Subcutaneous adipose tissue (tissue), 4 donors: Measurements from ENCODE around the gene REXO1. TPM values are rescaled to one million over a fixed set of nuclear protein-coding genes. Genes with fewer than 3 reads are reported as not detected.

Experiments used
- total RNA-seq, 4 donors: library from RNA; depleted of rRNA; stranded (reverse); fragments of >200 nt; gene quantifications; one replicate each; pipeline ENCODE4 v1.1.0, GENCODE V29; 2016
- TF ChIP-seq, protein P1 (sequence below): fragments of 450-650 bp; IDR thresholded peaks from one replicate; pipeline ENCODE4 v1.5.1; 2016; ENCODE audit warnings: low read depth, mild to moderate bottlenecking, control low read depth, antibody characterized with exemption, moderate library complexity

Gene REXO1
- total RNA-seq, 4 donors from 2014 or later: 12.3 to 30.5 (median 20.1) TPM

DNA sequence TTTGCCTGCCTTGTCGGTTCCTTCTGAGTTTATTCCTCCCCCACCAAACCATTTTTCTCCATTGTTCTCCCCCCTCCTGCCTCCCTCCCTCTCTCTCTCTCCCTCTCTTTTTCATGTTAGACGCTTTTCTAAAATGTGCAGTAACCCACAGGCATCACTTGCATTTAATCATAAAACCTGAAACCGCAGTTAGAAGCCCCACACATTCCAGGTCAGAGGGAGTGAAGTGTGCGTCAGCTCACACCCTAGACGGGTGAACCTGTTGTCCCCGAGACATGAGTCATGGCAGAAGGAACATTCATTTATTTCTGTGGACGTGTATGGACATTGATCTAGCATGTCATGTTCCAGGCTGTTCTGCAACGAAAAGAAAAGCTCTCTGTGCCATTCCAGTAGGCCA, 75.1 kb downstream of the REXO1 start:
- TF ChIP-seq, protein P1, sequence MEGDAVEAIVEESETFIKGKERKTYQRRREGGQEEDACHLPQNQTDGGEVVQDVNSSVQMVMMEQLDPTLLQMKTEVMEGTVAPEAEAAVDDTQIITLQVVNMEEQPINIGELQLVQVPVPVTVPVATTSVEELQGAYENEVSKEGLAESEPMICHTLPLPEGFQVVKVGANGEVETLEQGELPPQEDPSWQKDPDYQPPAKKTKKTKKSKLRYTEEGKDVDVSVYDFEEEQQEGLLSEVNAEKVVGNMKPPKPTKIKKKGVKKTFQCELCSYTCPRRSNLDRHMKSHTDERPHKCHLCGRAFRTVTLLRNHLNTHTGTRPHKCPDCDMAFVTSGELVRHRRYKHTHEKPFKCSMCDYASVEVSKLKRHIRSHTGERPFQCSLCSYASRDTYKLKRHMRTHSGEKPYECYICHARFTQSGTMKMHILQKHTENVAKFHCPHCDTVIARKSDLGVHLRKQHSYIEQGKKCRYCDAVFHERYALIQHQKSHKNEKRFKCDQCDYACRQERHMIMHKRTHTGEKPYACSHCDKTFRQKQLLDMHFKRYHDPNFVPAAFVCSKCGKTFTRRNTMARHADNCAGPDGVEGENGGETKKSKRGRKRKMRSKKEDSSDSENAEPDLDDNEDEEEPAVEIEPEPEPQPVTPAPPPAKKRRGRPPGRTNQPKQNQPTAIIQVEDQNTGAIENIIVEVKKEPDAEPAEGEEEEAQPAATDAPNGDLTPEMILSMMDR: no peak

DNA sequence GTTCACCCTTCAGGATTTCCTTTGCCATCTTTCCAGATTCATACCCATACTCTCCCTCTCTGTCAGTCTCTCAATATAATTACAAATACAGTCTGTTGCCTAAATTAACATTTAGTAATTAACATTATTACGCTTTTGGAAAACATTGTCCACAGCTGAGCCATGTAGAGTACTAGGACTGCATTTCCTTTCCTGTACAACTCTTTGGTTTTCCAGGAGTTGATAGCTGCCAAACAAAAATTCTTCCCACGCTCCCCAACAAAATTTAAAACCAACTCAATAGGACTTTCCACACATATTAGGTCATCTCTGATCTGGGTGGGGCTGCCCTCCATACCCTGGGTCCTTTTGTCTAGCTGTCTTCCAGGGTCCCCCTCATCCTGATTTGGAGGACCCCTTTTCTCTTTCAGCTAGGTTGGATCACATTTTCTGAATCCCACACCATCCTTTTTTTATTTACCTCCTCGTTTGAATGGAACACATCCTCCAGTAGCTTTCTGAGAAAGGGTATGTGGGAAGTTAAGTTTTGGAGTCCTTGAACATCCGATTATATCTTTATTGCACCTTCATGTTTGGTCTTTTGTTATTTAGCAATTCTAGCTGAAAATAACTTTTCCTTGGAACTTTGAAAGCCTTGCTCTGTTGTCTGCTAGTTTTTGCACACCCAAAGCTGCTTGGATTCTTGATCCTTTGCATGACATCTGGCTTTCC, 77.3 kb downstream of the REXO1 start:
- TF ChIP-seq, protein P1: no peak

DNA sequence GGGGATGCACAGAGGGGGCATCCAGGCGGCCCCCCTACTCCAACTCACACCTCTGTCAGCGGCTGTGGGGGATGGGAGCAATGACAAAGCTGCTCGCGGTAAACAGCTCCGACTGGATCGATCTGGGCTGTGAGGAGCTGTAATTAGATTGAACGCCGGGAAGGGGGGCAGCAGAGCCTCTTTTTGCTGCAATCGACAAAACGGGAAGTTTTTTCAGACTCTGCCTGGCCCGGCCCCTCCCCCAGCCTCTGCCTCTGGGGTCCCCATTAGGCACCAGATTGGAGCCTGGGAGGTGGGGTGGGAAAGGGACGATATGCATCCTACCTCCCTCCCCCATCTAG, 78.7 kb downstream of the REXO1 start:
- TF ChIP-seq, protein P1: no peak

DNA sequence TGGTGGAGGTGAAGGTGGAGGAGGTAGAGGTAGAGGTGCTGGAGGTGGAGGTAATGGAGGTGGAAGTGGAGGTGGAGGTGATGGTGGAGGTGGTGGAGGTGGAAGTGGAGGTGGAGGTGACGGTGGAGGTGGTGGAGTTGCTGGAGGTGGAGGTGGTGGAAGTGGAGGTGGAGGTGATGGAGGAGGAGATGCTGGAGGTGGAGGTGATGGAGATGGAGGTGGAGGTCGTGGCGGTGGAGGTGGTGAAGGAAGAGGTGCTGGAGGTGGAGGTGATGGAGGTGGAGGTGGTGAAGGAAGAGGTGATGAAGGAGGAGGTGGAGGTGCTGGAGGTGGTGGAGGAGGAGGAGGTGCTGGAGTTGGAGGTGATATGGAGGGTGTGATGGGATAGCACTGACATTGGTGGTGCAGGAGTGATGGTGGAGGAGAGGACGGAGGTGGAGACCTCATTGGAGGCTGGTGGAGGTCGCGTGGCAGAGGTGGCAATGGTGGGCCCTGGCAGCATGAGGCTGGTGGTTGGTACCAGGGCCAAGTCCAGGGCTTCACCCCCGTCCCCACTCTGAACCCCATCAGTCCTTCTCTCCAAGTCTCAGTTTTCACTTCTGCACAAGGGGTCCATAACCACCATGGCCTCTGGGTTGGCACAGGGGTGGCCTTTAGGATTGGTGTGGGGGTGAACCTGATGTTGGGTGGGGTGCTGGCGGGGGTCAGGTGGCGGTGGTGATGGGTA, 79.2 kb downstream of the REXO1 start:
- TF ChIP-seq, protein P1: no peak

DNA sequence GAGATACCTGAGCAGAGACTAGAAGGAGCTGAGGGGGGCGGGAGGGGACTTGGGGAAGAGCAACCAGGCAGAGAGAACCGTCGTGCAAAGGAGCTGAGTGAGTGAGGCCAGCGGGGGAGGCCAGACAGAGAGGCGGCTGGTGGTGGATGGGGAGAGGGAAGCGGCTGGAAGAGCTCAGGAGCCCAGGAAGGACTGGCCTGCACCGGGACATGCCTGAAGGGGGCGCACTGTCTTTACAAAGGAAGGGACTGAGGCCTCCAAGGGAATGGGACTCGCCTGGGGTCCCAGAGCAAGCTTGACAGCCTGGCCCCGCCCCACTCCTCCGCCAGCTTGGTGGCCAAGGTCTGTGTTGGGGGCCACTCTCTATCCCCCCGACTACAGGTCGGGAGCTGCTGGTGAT, 80.0 kb downstream of the REXO1 start:
- TF ChIP-seq, protein P1: no peak

DNA sequence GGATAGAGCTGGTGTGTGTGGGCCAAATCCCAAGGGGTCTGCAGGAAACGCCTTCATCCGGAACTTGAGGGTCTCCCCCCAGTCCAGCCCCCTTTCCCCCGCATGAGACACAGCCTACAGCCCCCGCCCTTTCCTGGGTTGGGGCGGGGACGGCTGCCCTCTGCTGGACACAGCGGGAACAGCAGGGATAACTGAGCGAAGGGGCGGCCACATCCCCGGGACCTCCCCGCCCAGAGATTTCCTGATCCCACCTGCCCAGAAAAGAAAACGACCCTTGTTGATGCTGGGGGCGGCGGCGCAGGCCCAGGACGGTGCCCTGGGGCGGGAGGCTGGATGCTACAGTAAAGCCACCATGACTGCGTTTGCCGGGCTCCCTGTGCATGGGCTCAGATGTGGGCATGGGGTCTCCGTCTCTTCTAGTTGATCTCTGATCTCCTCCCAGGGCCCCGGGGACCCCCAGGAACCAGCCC, 80.8 kb downstream of the REXO1 start:
- TF ChIP-seq, protein P1: no peak

DNA sequence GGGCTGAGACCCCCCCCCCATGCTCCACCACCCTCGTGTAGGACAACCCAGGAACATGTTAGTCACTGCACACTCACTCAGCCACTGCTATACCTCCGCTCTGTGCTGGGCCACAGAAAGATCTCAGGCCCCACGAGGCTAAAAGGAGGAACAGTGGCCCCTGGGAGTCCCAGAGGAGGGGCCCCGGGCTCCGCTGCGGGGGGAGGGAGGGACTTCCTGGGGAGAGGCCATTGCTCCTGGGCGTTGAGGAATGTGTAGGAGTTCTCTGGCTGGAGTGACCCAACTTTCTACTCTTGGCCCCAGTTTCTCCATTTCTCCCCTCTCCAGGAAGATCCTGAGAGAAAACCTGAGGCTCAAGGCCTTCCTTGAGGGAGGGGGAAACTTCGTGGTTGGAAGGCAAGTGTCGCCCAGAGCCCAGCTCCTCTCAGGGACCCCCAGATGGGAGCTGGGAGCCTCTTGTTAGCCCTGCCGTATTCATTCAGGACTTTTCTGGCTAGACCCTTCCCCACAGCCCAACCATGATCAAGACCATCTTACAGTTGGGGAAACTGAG, 81.4 kb downstream of the REXO1 start:
- TF ChIP-seq, protein P1: no peak
